K562 (cell line): Measurements from ENCODE around the gene ARHGAP26. TPM values are rescaled to one million over a fixed set of nuclear protein-coding genes. Genes with fewer than 3 reads are reported as not detected.
A peak's percentile ranks its signal among the peaks of the same experiment; 100 is the strongest.

Source experiments
- E2F6 ChIP-seq, 2 experiments: IDR thresholded peaks; 2 replicates each; pipeline ENCODE4 v1.6.1; 2011; ENCODE audit warnings: borderline replicate concordance in 1 of 2, control low read depth in 1 of 2, low read depth in 1 of 2, low read length in 1 of 2, mild to moderate bottlenecking in 1 of 2, mixed read lengths in 1 of 2, moderate library complexity in 1 of 2; ENCODE audit not compliant: insufficient read depth in 1 of 2, insufficient read length in 1 of 2, poor library complexity in 1 of 2, severe bottlenecking in 1 of 2; ENCODE audit errors: extremely low read depth in 1 of 2
- EP400 ChIP-seq: fragments of 450-650 bp; IDR thresholded peaks from 2 replicates; pipeline ENCODE4 v1.6.1; 2017; ENCODE audit warnings: antibody characterized with exemption, mild to moderate bottlenecking, moderate library complexity
- FOXA3 ChIP-seq, 2 experiments: fragments of 450-650 bp in 1 of 2; sonication (generic) in 1 of 2; formaldehyde crosslinking; IDR thresholded peaks in 1 of 2; conservative IDR thresholded peaks in 1 of 2; 2 replicates each; pipeline versions ENCODE4 v1.4.0 to v1.8.0; 2020 to 2022; ENCODE audit warnings: mild to moderate bottlenecking in 2 of 2, missing genetic modification reagents in 1 of 2
- GABPB2 ChIP-seq: fragments of 250-450 bp; sonication (Bioruptor Pico); conservative IDR thresholded peaks from 2 replicates; pipeline ENCODE4 v1.5.1; 2021; ENCODE audit warnings: mild to moderate bottlenecking
- HDAC1 ChIP-seq, 2 experiments: fragments of 450-650 bp; IDR thresholded peaks; 2 replicates each; pipeline ENCODE4 v1.6.1; 2016 to 2017; ENCODE audit warnings: inconsistent platforms in 1 of 2, mild to moderate bottlenecking in 1 of 2, moderate library complexity in 1 of 2
- KLF16 ChIP-seq: IDR thresholded peaks from 2 replicates; pipeline ENCODE4 v1.6.1; 2016; ENCODE audit warnings: antibody characterized with exemption
- MNT ChIP-seq, 2 experiments: fragments of 450-650 bp; conservative IDR thresholded peaks; 2 replicates each; pipeline ENCODE4 v1.6.1; 2017; ENCODE audit warnings: mild to moderate bottlenecking in 2 of 2, moderate library complexity in 2 of 2
- PML ChIP-seq: IDR thresholded peaks from 2 replicates; pipeline ENCODE4 v1.6.1; 2012; ENCODE audit warnings: low read length, inconsistent platforms
- SMAD1 ChIP-seq: fragments of 150-350 bp; IDR thresholded peaks from 2 replicates; pipeline ENCODE4 v1.6.1; 2014; ENCODE audit warnings: low read length, low read depth; ENCODE audit not compliant: partially characterized antibody
- SPI1 ChIP-seq: IDR thresholded peaks from 2 replicates; pipeline ENCODE4 v1.6.1; 2011; ENCODE audit warnings: low read depth, low read length, control low read depth, borderline replicate concordance
- ZMIZ1 ChIP-seq, 2 experiments: fragments of 150-350 bp in 1 of 2; IDR thresholded peaks; 2 replicates each; pipeline ENCODE4 v1.6.1; 2012 to 2016; ENCODE audit warnings: low read depth in 2 of 2, low read length in 2 of 2, mild to moderate bottlenecking in 1 of 2, moderate library complexity in 1 of 2
- ZNF592 ChIP-seq: fragments of 450-650 bp; IDR thresholded peaks from 2 replicates; pipeline ENCODE4 v1.6.1; 2017; ENCODE audit warnings: antibody characterized with exemption, mild to moderate bottlenecking
- polyA plus RNA-seq, 8 experiments: library from polyadenylated mRNA; depleted of rRNA in 4 of 8; stranded (reverse) in 5 of 8; unstranded in 3 of 8; fragments of >200 nt; fragmentation: Nextera tagmentation in 2 of 8; fragmentation: Illumina TruSeq in 1 of 8; extraction: Ambion mirVana in 2 of 8; extraction: Trizol in 1 of 8; gene quantifications; 2 replicates each; pipeline versions ENCODE4 v1.2.1 to v1.2.3, GENCODE V29; 2011 to 2014; ENCODE audit warnings: inconsistent platforms in 1 of 8, missing spikeins in 1 of 8
- total RNA-seq, 7 experiments: library from RNA; depleted of rRNA in 6 of 7; stranded (reverse); fragments of >200 nt in 6 of 7; fragmentation: Illumina TruSeq in 2 of 7; extraction: Trizol in 2 of 7; gene quantifications; 2 replicates each; pipeline versions ENCODE4 v1.2.1 to v1.2.3, GENCODE V29; 2011 to 2021; ENCODE audit warnings: low replicate concordance in 1 of 7

Gene ARHGAP26
- total and polyA plus RNA-seq, 9 of the 15 experiments (the other 6 are each of a cell fraction or from before 2014, with no cell fraction given), result 0.13 to 1.1 (median 0.55) TPM

- peak; percentile 82 for TF ChIP-seq ZNF592
- peak; percentile 24 for TF ChIP-seq SMAD1
- peak; percentile 72; the same call in 1 of the 2 replicates for TF ChIP-seq SPI1
- peak in 1 of 2 experiments; percentile 32 for TF ChIP-seq E2F6 (IDR thresholded peaks at IDR 0.05; ENCODE audit: borderline replicate concordance in 1 of 2, extremely low read depth in 1 of 2, insufficient read depth in 1 of 2, insufficient read length in 1 of 2, low read depth in 1 of 2, low read length in 1 of 2, poor library complexity in 1 of 2, severe bottlenecking in 1 of 2)
- TF ChIP-seq EP400, result peak; percentile 51
- peak in 1 of 2 experiments; percentile 47; a peak in 1 of 4 replicates for TF ChIP-seq MNT (conservative IDR thresholded peaks at IDR 0.05)
- TF ChIP-seq KLF16, result peak; percentile 68; the same call in 1 of the 2 replicates
- TF ChIP-seq HDAC1 (IDR thresholded peaks at IDR 0.05), result peak in 1 of 2 experiments; percentile 37; a peak in 1 of 4 replicates
- no peak for TF ChIP-seq GABPB2 (CRISPR knock-in tag)
- 0 out of 4 replicates have a peak, but pooled peaks of 1 of the 2 experiments have one; percentile 38 for TF ChIP-seq ZMIZ1 (IDR thresholded peaks at IDR 0.05; ENCODE audit: low read depth in 2 of 2, low read length in 2 of 2)
- TF ChIP-seq FOXA3 (CRISPR knock-in tag; conservative IDR thresholded peaks at IDR 0.05 in 1 of 2, IDR thresholded peaks at IDR 0.05 in 1 of 2), result peak in 1 of 2 experiments; percentile 79; a peak in 2 of 4 replicates
- TF ChIP-seq PML, result 0 out of 2 replicates have a peak, but pooled peaks have one; percentile 44
Observed at GRCh38 chr5:143207563-143208364, 437.6 kb downstream of the ARHGAP26 start (continued).
